Measurements from ENCODE around the gene IGFBP4. TPM values are rescaled to one million over a fixed set of nuclear protein-coding genes. Genes with fewer than 3 reads are reported as not detected.

Gene IGFBP4
- total and polyA plus RNA-seq, 10 donors = 49.3 to 537 (median 307) TPM

- no peak overlapping the region for H3K4me3 ChIP-seq
- TF ChIP-seq POLR2A (IDR thresholded peaks at IDR 0.05) (no peak), CTCF (IDR thresholded peaks at IDR 0.05 in 8 of 11, conservative IDR thresholded peaks at IDR 0.05 in 3 of 11) (no peak), POLR2AphosphoS5 (IDR thresholded peaks at IDR 0.05) (peak in 2 of 3 donors; percentile 33 to 58)
- peaks cover 0 to 9% (median 0%) of the 10 kb centered on the region in 7 donors for H3K27me3 ChIP-seq (replicated peaks in 1 of 7)
- peaks cover 18 to 58% (median 40%) of the 10 kb centered on the region in 6 donors for H3K4me1 ChIP-seq
- H3K9me3 ChIP-seq = no peaks in the 10 kb centered on the region
- DNase-seq = no peak
- intact Hi-C loops (cut with DNase I; ENCODE audit: low total_unique reads) = loop anchor here (5.0 kb wide), 1 partner anchor 57 kb away; the partner anchor contains the start of gene GJD3
- H3K27ac ChIP-seq = peak overlapping the region in 6 of 8 donors; percentile 34 to 81 (median 54)
- H3K36me3 ChIP-seq = no peaks in the 10 kb centered on the region
- WGBS, 5 donors = 40 to 51% (median 47%) methylated on average over 10 to 11 of the region's 11 CpGs
Observed at GRCh38 chr17:40419559-40420331, 23.5 kb upstream of the IGFBP4 start.

- H3K27ac ChIP-seq = no peak overlapping the region
- H3K9me3 ChIP-seq = no peaks in the 10 kb centered on the region
- intact Hi-C loops (cut with DNase I; ENCODE audit: low total_unique reads) = no loop called here
- no peaks in the 10 kb centered on the region for H3K36me3 ChIP-seq
- no peaks in the 10 kb centered on the region for H3K27me3 ChIP-seq (replicated peaks in 1 of 7)
- TF ChIP-seq POLR2A (IDR thresholded peaks at IDR 0.05) (no peak), CTCF (IDR thresholded peaks at IDR 0.05 in 8 of 11, conservative IDR thresholded peaks at IDR 0.05 in 3 of 11) (no peak), POLR2AphosphoS5 (IDR thresholded peaks at IDR 0.05) (no peak)
- 81 to 92% (median 87%) methylated on average over 3 of the region's 3 CpGs for WGBS, 5 donors
- no peak for DNase-seq
- peaks cover 17 to 59% (median 36%) of the 10 kb centered on the region in 6 donors for H3K4me1 ChIP-seq
- no peak overlapping the region for H3K4me3 ChIP-seq
Observed at GRCh38 chr17:40422990-40423633, 20.1 kb upstream of the IGFBP4 start.

GRCh38 chr17:40425741-40426140, 17.5 kb upstream of the IGFBP4 start:
- Histone ChIP-seq H3K27me3 (replicated peaks in 1 of 7) (no peaks in the 10 kb centered on the region), H3K27ac (peak overlapping the region in 1 of 8 donors; percentile 7), H3K9me3 (no peaks in the 10 kb centered on the region), H3K4me3 (no peak overlapping the region), H3K4me1 (peaks cover 0 to 35% (median 15%) of the 10 kb centered on the region in 6 donors), H3K36me3 (no peaks in the 10 kb centered on the region)
- intact Hi-C loops (cut with DNase I; ENCODE audit: low total_unique reads) = no loop called here
- no peak for DNase-seq
- TF ChIP-seq CTCF (IDR thresholded peaks at IDR 0.05 in 8 of 11, conservative IDR thresholded peaks at IDR 0.05 in 3 of 11) (no peak), POLR2A (IDR thresholded peaks at IDR 0.05) (no peak), POLR2AphosphoS5 (IDR thresholded peaks at IDR 0.05) (no peak)
- 35 to 58% (median 51%) methylated on average over 4 of the region's 4 CpGs for WGBS, 5 donors

GRCh38 chr17:40427002-40427491, 16.2 kb upstream of the IGFBP4 start:
- Histone ChIP-seq H3K27ac (no peak overlapping the region), H3K36me3 (no peaks in the 10 kb centered on the region), H3K9me3 (no peaks in the 10 kb centered on the region), H3K4me1 (peaks cover 0 to 35% (median 15%) of the 10 kb centered on the region in 6 donors), H3K27me3 (replicated peaks in 1 of 7) (no peaks in the 10 kb centered on the region), H3K4me3 (no peak overlapping the region)
- DNase-seq = no peak
- TF ChIP-seq POLR2A (IDR thresholded peaks at IDR 0.05) (no peak), POLR2AphosphoS5 (IDR thresholded peaks at IDR 0.05) (no peak), CTCF (IDR thresholded peaks at IDR 0.05 in 8 of 11, conservative IDR thresholded peaks at IDR 0.05 in 3 of 11) (no peak)
- intact Hi-C loops (cut with DNase I; ENCODE audit: low total_unique reads) = no loop called here

Measured in spleen (tissue), 11 donors.